Astrocyte of the hippocampus (primary cell): ENCODE measurements around the gene TRIM9.

ENCODE experiments used
- DNase-seq: peaks from one replicate; pipeline ENCODE4 v3.0.0; 2011; ENCODE audit warnings: low read depth, low spot score

TRIM9 gene

DNA sequence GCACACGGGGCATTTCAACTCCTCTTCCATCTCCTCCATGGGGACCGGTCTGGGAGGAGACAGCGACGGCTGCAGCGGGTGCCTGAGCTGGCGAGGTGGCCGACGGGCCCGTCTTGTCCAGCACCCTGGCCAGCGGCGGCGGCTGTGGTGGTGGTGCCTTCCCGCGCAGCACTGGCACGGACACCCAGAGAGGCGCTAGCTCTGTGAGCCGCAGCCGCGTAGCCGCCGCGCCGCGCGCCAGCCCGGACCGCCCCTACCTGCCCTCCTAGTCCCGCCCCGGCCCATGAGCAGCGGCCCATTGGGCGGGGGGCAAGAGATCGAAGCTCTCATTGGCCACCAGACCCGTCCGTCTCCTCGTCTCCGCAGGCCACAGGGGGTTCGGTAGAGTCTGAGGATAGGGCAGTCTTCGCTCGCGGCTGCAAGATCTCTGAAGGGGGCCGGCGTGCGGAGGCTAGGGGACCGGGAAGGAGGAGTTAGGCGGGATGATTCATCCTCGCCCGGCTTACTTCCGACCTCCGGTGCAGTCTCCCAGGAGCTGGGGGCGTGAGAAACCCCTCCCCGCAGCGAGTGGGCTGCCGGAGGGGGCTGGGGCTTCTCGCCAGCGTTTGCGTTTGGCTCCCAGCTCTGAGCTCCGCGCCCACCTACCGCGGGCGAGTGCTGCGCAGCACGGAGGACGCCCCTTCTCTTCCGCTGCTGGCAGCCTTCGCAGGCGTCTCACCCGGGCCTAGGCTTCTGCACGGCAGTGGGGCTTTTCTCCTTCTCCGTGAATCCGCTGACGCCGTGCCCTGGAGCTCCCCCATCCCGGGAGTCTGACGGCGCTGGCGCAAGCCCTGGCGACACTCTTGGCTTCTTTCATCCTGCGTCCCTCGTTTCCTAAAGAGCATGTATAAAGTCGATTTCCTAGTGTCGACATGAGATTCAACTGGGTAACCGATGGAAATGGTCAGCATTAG is at the start of gene TRIM9:
TSS of gene TRIM9 (minus strand) at position 205 of the 953 bp plus-strand sequence. CDS start at position 39, 166 bp downstream.
- DNase-seq: peak; percentile 99

- DNase-seq: no peak
These were observed 46.0 kb upstream of the TRIM9 start for GRCh38 chr14:51140856-51141255.

DNA sequence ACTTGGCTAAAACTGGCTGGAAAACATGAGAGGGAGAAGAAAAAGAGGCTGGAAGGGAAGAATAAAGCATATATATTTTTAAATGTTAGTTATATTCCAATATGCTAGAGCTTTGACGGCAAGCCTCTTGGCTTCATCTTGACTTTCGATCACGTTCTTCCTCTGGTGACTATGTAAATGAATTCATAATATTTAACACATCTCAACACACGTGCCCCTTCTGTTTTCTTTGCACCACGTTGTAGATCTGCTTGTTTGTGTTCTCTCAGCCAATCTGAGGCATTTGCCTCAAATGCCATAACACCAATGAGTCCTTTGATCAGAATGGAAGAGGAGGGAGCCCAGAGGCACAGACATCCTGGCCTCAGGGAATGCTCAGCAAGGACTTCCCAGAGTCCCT is 45.4 kb upstream of the TRIM9 start:
- DNase-seq: no peak

DNA sequence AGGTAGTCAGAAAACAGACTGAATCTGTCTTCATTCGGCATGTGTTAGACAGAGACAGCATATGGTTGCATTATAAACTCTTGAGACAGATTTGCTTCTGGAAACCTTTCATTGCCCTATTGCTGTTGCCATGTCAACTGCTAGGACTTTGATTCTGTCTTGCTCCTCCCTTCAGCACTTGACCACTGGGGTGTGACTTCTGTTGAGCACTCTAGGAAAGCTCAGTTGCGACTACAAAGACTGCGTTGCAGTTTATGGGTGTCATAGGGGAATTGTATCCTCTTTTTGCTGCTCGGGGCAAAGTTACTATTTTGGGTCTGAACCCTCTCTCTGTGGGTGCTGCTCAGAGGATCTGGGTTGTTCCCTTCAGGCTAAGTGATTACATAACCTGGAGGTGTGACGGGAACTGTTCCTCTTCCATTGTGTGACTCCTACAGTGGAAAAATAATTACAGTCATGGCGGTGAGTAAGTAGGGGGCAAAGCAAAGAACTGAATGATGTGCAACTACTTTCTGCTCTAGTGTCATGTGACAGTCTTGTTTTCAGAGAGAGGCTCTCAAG is 44.3 kb upstream of the TRIM9 start:
- no peak for DNase-seq

DNA sequence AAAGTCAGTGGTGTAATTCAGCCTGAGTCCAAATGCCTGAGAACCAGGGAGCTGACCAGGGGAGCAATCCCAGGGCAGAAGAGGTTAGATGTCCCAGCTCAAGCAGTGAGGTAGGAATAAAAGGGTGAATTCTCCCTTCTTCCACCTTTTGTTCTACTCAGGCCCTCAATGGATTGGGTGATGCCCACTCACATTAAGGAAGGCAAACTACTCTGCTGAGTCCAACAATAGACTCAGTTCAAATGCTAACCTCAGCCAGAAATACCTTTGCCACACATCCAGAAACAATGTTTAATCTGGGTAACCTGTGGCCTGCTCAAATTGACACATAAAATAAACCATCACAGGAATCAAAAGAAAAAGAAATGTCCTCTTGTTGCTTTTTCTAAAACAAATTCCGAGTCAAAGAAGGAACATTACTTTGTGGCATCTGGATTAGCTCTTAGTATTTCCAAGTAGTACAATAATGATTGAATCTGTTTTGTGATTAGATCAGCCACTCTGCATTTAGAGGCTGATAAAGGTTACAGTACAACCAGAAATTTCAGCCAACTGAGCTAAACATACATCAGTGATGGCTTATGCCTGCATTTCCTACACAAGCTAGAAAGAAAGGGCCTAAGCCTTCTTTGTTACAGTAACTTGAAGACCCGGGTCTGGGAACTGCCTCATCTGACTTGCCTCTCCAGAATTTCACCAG is 43.6 kb upstream of the TRIM9 start:
- no peak for DNase-seq

DNA sequence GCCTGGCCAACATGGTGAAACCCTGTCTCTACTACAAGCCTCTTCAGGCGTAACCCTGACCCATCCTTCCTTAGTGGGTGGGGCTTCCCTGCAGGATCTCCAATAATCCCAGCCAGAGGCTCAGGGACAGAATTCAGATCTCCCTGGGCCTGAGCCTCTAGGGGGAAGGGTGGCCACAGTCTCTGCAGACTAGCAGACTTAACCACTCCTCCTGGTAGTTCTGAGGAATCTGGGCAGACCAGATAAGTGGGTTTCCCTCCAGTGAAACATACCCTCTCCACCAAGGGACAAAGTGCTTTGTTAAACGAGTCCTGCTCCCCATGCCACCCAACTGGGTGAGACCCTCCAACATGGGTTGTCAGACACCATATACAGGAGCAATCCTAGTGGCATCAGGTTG is 36.6 kb upstream of the TRIM9 start:
- no peak for DNase-seq

DNA sequence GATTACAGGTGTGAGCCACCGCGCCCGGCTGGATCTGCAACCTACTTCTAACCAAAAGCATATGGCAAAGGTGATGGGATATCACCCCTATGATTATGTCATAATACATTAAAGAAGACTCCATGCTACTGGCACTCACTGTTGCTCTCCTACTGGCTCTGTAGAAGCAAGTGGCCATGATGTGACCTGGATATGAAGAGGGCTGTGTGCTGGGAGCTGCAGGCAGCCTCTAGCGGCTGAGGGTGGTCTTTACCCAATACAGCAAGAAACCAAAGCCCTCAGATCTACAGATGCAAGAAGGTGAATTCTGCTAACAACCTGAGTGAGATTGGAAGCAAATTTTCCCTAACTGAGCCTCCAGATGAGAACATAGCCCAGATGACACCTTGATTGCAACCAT is 34.2 kb upstream of the TRIM9 start:
- no peak for DNase-seq

DNA sequence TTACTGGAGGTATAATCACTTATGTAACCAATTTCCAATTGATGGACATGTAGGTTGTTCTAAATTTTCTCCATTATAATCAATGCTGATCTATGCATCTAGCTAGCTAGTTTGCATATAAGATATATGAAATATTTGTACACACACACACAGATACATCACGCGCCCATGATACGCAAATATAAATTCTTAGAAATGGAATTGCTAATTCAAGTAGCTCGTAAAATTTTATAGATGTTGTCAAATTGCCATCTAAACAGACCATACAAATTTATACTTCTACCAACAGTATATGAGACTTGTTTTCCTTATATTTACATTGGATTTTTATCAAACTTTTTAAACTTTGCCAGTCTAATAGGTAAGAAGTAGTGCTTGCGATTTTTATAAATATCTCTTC is 29.1 kb upstream of the TRIM9 start:
- no peak for DNase-seq

GRCh38 chr14:51121096-51121495 is 26.2 kb upstream of the TRIM9 start:
- DNase-seq: no peak

DNA sequence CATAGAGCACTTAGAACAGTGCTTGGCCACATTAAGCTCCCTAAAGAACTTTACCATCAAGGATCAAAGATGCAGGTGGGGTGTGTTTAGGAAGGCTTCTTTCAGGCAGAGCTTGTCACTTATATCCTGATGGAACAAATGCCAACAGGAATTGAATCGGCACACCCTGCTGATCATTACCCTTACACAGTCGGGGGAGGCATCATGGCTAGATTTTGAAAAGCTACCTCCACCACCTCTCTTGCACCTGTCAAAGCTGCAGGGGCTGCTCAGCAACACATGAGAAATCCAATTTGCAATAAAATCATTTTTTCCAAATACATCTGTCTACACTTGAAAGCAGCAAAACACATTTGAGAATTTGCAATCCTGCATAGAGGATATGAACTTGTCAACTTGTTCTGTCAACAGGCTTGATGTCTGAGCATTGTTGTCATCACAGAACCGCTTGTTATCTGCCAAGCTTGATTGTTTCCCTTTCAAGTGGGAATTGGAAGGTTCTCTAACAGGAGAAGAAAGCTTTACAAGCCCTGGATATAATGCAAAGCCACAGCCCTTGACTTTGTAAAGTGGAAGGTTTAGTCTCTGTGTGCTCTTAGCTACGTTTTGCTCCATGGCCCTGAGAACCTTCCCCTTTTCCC is 24.6 kb upstream of the TRIM9 start:
- DNase-seq: no peak

- no peak for DNase-seq
These were observed 24.1 kb upstream of the TRIM9 start for GRCh38 chr14:51118993-51119392.

- DNase-seq: no peak
These were observed 22.7 kb upstream of the TRIM9 start for GRCh38 chr14:51117593-51117992.

DNA sequence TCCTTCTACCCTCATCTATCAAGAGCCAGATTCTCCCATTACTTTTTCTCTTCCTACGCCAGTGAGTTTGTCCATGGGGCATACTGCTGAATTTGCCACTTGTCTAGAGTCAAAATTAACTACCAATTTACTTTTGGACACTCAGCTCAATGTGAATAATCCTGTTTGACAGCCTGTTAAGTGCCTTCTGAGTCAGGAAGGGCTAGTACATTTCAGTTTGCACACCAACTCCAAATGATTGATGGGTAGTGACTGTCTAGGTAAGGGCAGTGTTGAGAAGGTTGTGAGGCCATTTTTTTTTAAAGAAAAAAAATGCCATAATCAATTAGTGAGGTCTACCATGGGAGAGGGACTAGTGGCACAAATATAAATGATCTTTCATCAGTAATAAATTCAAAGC is 21.8 kb upstream of the TRIM9 start:
- no peak for DNase-seq

DNA sequence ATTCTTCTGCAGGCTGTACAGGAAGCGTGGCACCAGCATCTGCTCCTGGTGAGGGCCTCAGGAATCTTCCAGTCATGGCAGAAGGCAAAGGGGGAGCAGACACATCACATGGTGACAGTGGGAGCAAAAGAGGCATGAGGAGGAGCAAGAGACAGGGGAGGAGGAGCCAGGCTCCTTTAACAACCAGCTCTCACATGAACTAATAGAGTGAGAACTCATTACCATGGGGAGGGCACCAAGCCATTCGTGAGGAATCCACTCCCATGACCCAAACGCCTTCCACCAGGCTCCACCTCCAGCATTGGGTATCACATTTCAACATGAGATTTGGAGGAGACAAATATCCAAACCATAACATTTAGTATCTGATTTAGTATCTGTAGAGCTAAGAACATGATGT is 14.7 kb upstream of the TRIM9 start:
- DNase-seq: no peak

DNA sequence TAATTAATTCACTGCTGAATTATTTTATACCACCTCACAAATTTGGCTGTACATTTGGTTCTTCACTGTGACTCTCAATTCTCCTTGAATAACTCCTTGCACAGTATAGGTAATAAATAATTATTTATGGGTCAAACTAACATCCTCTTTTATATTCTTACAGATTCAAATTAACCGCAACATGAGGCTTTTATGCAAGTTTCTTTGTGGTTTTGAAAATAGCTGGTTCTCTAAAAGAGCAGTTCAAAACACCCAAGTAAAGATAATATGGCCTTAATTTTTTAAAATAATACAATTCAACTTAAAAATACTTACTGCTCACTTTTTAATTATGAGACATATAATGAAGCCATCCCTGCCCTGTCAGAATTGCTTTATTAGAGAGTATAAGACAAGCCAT is 12.9 kb upstream of the TRIM9 start:
- DNase-seq: no peak

DNA sequence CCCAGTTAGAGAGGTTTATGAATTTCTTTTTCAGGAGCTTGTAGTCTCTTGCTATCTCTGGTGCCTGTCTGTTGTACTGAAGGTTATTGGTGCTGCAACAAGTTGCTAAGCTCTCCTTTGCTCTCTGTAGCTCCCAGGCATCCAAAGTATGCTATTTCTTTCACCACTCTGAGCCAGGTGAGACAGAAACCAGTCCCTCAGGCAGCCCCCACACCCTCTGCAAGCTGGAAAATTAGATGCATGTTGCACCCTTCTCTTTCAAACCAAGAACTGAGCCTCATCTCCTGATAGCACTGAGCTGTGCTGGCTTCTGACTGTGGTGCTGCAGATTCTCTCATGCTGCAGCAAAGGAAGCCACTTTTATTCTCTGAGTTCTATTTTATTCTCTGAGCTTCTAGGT is 9.6 kb upstream of the TRIM9 start:
- no peak for DNase-seq

- DNase-seq: no peak
These were observed 2.4 kb upstream of the TRIM9 start for GRCh38 chr14:51097287-51097686.

DNA sequence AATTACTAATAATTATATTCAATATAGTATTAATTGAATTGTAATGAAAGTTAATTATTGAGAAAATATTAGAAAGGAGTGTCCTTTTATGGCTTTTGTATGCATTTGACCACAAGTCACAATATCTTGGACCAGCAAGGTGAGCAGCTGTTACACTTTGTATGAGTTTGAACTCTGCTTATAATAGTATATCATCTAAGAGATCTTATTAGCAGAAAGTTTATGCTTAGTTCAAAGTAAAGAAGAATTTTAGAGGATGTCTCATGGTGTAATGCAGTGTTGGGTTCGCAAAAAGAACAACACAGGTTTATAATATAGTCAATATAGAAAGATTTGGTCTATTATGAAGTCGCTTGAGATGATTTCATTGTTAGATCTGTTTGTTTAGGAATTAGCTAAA is 2.0 kb upstream of the TRIM9 start:
- no peak for DNase-seq

GRCh38 chr14:51095854-51096823 is 1.2 kb upstream of the TRIM9 start:
- DNase-seq: peak; percentile 71

DNA sequence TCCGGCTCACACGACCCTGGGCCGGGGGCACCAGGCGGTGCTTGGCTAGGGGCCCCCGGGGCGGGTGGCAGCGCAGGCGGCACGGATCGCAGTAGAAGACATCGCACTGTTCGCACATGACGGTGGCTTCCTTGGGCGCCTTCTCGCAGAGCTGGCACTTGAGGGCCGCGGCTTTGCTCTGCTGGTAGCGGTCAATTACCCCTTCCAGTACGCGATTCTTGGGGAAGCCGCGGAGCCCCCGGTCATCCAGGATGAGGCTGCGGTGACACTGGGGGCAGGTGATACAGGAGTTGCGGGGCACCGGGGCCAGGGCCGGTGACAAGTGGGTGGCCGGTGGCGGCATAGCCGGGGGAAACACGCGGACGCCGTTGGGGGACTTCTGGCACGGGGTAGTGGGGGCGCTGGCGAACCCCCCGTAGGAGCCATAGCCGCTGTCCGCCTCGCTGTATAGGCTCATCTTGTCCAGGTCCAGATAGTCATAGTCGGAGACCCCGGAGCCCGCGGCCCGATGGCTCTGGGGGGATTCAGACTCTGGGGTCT is 553 bp downstream of the TRIM9 start:
- DNase-seq: peak; percentile 46
